Fibroblast of the aortic adventitia (primary cell): Measurements from ENCODE around the gene BEST4. TPM values are rescaled to one million over a fixed set of nuclear protein-coding genes. Genes with fewer than 3 reads are reported as not detected.
A peak's percentile ranks its signal among the peaks of the same experiment; 100 is the strongest.

Source experiments
- DNase-seq: peaks from one replicate; pipeline ENCODE4 v3.0.0-alpha.2; 2010; ENCODE audit warnings: low read depth
- H3K4me3 ChIP-seq: 2 replicates; pipeline ENCODE4 v1.5.1; 2011; ENCODE audit warnings: low read depth, mild to moderate bottlenecking, control low read depth, low read length, moderate library complexity
- CTCF ChIP-seq: IDR thresholded peaks from 2 replicates; pipeline ENCODE4 v1.5.1; 2011; ENCODE audit warnings: mild to moderate bottlenecking, low read length, control low read depth, inconsistent platforms; ENCODE audit not compliant: insufficient read depth
- total RNA-seq: library from RNA; depleted of rRNA; stranded (reverse); fragments of >200 nt; gene quantifications from 2 replicates; pipeline ENCODE4 v1.2.3, GENCODE V29; 2012; ENCODE audit warnings: low replicate concordance

Gene BEST4
- total RNA-seq, 1 donor: 0.09 TPM

DNA sequence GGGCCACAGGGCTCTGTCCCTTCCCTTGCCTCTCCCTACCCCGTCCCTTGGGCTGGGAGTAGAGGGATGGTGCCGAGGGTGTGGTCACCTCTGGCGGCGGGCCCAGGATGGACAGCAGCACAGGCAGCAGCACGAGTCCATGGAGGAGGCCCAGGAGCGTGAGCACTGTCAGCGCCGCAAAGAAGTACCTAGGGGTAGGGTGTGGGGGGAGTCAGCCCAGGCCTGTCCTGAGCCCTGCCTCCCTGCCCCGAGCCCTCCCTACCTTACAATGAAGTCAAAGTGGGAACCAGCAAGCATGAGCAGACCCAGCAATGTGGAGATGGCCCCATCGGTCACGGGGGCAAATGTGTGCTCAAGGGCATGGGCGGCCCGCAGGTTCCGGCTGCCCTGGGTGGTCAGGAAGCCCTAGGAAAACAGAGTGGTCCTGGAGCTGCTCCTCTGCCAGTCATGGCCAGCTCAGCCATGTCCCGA, 35.0 kb upstream of the BEST4 start:
- no peak for DNase-seq
- TF ChIP-seq CTCF: no peak
- H3K4me3 ChIP-seq: no peak overlapping the region

GRCh38 chr1:44822131-44822701, 34.2 kb upstream of the BEST4 start:
- TF ChIP-seq CTCF: no peak
- DNase-seq: no peak
- H3K4me3 ChIP-seq: no peak overlapping the region

- no peak for TF ChIP-seq CTCF
- no peak overlapping the region for H3K4me3 ChIP-seq
- no peak for DNase-seq
Observed at GRCh38 chr1:44821240-44821715, 33.3 kb upstream of the BEST4 start.

- H3K4me3 ChIP-seq: peak overlapping the region; percentile 61
- TF ChIP-seq CTCF: no peak
- DNase-seq: no peak
Observed at GRCh38 chr1:44820328-44821239, 32.6 kb upstream of the BEST4 start.

GRCh38 chr1:44819608-44820327, 31.8 kb upstream of the BEST4 start:
- DNase-seq: peak; percentile 90
- H3K4me3 ChIP-seq: peak overlapping the region; percentile 61
- no peak for TF ChIP-seq CTCF

DNA sequence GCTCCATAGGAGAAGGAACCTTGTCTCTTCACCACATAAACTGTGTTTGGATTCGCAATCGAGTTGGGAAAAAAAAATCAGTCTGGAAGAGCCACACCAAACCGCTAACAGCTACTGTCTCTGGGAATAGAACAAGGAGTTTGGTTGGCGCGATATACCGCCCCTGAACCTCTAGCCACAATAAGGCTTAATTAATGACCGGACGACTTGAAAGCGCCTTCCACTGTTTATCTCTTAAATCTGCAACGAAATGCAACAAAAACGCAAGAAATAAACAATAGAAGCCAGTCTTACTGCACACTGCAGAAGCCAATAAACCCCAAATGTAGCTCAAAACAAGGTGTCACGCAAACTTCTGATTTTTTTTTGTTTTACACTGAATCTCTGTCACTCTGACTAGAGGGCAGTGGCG, 31.2 kb upstream of the BEST4 start:
- peak overlapping the region; percentile 34 for H3K4me3 ChIP-seq
- no peak for TF ChIP-seq CTCF
- no peak for DNase-seq
